GM21786 (cell line): ENCODE measurements around the gene CD34.

Source experiments
- ATAC-seq: cut with Tn5 transposase; IDR thresholded peaks from one replicate; pipeline ENCODE4 v1.9.1; 2021; ENCODE audit not compliant: unreplicated experiment

Gene CD34

GRCh38 chr1:207857447-207857846 is 53.5 kb downstream of the CD34 start:
- no peak for ATAC-seq

GRCh38 chr1:207856276-207857023 is 54.5 kb downstream of the CD34 start:
- no peak for ATAC-seq

- no peak for ATAC-seq
These were observed 56.9 kb downstream of the CD34 start for GRCh38 chr1:207854001-207854400.

- no peak for ATAC-seq
These were observed 57.6 kb downstream of the CD34 start for GRCh38 chr1:207853372-207853757.

GRCh38 chr1:207852576-207853371 is 58.2 kb downstream of the CD34 start:
- no peak for ATAC-seq

GRCh38 chr1:207851696-207852095 is 59.2 kb downstream of the CD34 start:
- ATAC-seq: no peak

GRCh38 chr1:207850621-207851407 is 60.1 kb downstream of the CD34 start:
- ATAC-seq: no peak

- ATAC-seq: no peak
These were observed 61.3 kb downstream of the CD34 start for GRCh38 chr1:207849646-207850045.

- no peak for ATAC-seq
These were observed 61.9 kb downstream of the CD34 start for GRCh38 chr1:207849016-207849415.

- peak; percentile 49 for ATAC-seq
These were observed 62.7 kb downstream of the CD34 start for GRCh38 chr1:207848234-207848633.

GRCh38 chr1:207847116-207847515 is 63.8 kb downstream of the CD34 start:
- no peak for ATAC-seq

- ATAC-seq: no peak
These were observed 65.8 kb downstream of the CD34 start for GRCh38 chr1:207845109-207845508.

GRCh38 chr1:207844371-207844770 is 66.6 kb downstream of the CD34 start:
- no peak for ATAC-seq

- no peak for ATAC-seq
These were observed 68.4 kb downstream of the CD34 start for GRCh38 chr1:207842506-207842905.

- no peak for ATAC-seq
These were observed 69.0 kb downstream of the CD34 start for GRCh38 chr1:207841901-207842300.

GRCh38 chr1:207841293-207841692 is 69.6 kb downstream of the CD34 start:
- no peak for ATAC-seq

- no peak for ATAC-seq
These were observed 70.5 kb downstream of the CD34 start for GRCh38 chr1:207840380-207840779.

- ATAC-seq: no peak
These were observed 71.9 kb downstream of the CD34 start for GRCh38 chr1:207839083-207839413.

GRCh38 chr1:207838156-207839082 is 72.5 kb downstream of the CD34 start:
- no peak for ATAC-seq

GRCh38 chr1:207837673-207838072 is 73.3 kb downstream of the CD34 start:
- ATAC-seq: no peak
